ENCODE results near the gene SDHA. TPM values are rescaled to one million over a fixed set of nuclear protein-coding genes. Genes with fewer than 3 reads are reported as not detected.

Gene SDHA
- total RNA-seq, 2 experiments from 2014 or later, result 144 to 150 TPM

DNA sequence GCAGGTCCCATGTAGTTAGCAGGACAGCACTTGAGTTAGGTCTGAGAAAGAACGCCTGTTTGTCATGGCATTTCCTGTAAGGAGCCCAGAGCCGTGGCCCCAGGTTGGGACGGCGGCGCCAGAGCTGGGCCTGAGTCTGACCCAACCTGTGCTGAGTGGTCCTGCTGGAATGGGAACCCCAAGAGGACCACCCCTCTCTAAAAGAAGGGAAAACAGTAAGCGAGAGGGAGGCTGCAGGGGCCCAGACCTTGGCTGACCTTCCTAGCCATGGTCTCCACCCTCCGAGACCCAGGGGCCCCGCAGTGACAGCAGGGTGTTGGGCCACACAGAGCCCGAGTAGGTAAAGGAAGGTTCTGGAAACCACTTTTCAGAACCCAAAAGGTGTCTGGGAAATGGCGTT is 28.6 kb upstream of the SDHA start:
- H3K27me3 Mint-ChIP-seq, result no peaks in the 10 kb centered on the region
- no peaks in the 10 kb centered on the region for H3K9me3 Mint-ChIP-seq
- H3K27ac Mint-ChIP-seq, result no peak overlapping the region
- DNase-seq, result no peak
- CTCF ChIA-PET, result interaction anchor here (1.5 kb wide), 1 partner anchor 242 kb away, joined by 6 read pairs; no protein-coding TSS in a partner anchor
- H3K4me3 Mint-ChIP-seq, result no peak overlapping the region
- H3K36me3 Mint-ChIP-seq (ENCODE audit: low read depth), result no peaks in the 10 kb centered on the region
- H3K4me1 Mint-ChIP-seq, result peaks cover 9% of the 10 kb centered on the region
- POLR2A ChIA-PET, result interaction anchor here (1.5 kb wide), 1 partner anchor 29 kb away, joined by 11 read pairs; the partner anchor contains the start of genes CCDC127 and SDHA

- Mint-ChIP-seq H3K9me3 (no peaks in the 10 kb centered on the region), H3K27ac (no peak overlapping the region), H3K27me3 (no peaks in the 10 kb centered on the region), H3K4me3 (no peak overlapping the region), H3K4me1 (peaks cover 9% of the 10 kb centered on the region), H3K36me3 (ENCODE audit: low read depth) (no peaks in the 10 kb centered on the region)
- ChIA-PET POLR2A (interaction anchor here (1.6 kb wide), 1 partner anchor 81 kb away, joined by 4 read pairs; the partner anchor contains the start of gene PDCD6), CTCF (no interaction called here)
- no peak for DNase-seq
Observed at GRCh38 chr5:189976-190365, 28.1 kb upstream of the SDHA start.

GRCh38 chr5:190366-191035 is 27.6 kb upstream of the SDHA start:
- H3K4me3 Mint-ChIP-seq, result no peak overlapping the region
- no peaks in the 10 kb centered on the region for H3K9me3 Mint-ChIP-seq
- peaks cover 9% of the 10 kb centered on the region for H3K4me1 Mint-ChIP-seq
- no peak overlapping the region for H3K27ac Mint-ChIP-seq
- H3K36me3 Mint-ChIP-seq (ENCODE audit: low read depth), result no peaks in the 10 kb centered on the region
- DNase-seq, result no peak
- ChIA-PET POLR2A (interaction anchor here (1.6 to 1.7 kb wide), 2 partner anchors 28 to 81 kb away, joined by 4 to 7 read pairs; partner anchors contain the start of genes CCDC127, PDCD6 and SDHA), CTCF (interaction anchor here (1.2 kb wide), 1 partner anchor 29 kb away, joined by 4 read pairs; no protein-coding TSS in a partner anchor)
- H3K27me3 Mint-ChIP-seq, result no peaks in the 10 kb centered on the region

- no peak within 1 kb of the TSS for H3K4me3 Mint-ChIP-seq
- no peaks in the 10 kb centered on the region for H3K9me3 Mint-ChIP-seq
- peaks cover 9% of the 10 kb centered on the region for H3K4me1 Mint-ChIP-seq
- no peak for DNase-seq
- CTCF ChIA-PET, result interaction anchor here (1.2 kb wide), 1 partner anchor 28 kb away, joined by 4 read pairs; no protein-coding TSS in a partner anchor
- POLR2A ChIA-PET, result interaction anchor here (1.6 to 1.7 kb wide), 2 partner anchors 27 to 80 kb away, joined by 4 to 7 read pairs; partner anchors contain the start of genes CCDC127, PDCD6 and SDHA
- H3K36me3 Mint-ChIP-seq (ENCODE audit: low read depth), result no peaks in the 10 kb centered on the region
- H3K27ac Mint-ChIP-seq, result no peak within 1 kb of the TSS
- no peaks in the 10 kb centered on the region for H3K27me3 Mint-ChIP-seq
Observed at GRCh38 chr5:191036-191948, 26.8 kb upstream of the SDHA start, which contains the start of gene LRRC14B. TSS of gene LRRC14B (plus strand) at chr5:191495. CDS start at chr5:191539, 44 bp downstream.

GRCh38 chr5:191949-192690 is 26.0 kb upstream of the SDHA start:
- no peaks in the 10 kb centered on the region for H3K9me3 Mint-ChIP-seq
- H3K4me1 Mint-ChIP-seq, result peaks cover 9% of the 10 kb centered on the region
- H3K36me3 Mint-ChIP-seq (ENCODE audit: low read depth), result no peaks in the 10 kb centered on the region
- ChIA-PET POLR2A (interaction anchor here (1.7 kb wide), 1 partner anchor 27 kb away, joined by 7 read pairs; the partner anchor contains the start of genes CCDC127 and SDHA), CTCF (interaction anchor here (1.2 kb wide), 1 partner anchor 27 kb away, joined by 4 read pairs; no protein-coding TSS in a partner anchor)
- H3K27me3 Mint-ChIP-seq, result no peaks in the 10 kb centered on the region
- no peak overlapping the region for H3K27ac Mint-ChIP-seq
- no peak for DNase-seq
- H3K4me3 Mint-ChIP-seq, result no peak overlapping the region

DNA sequence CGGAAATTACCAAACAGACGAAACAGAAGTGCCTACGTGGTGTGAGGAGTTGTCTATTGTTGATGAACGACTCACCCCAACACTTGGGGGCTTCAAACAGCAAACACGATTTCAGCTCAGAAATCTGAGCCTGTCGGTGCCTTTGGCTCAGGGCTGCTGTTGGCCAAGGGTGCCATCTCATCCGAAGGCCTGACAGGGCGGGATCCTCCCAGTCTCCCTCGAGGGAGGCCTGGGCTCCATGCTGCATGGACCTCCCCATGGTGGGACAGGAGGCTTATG is 25.5 kb upstream of the SDHA start:
- peaks cover 9% of the 10 kb centered on the region for H3K4me1 Mint-ChIP-seq

GRCh38 chr5:192970-193831 is 24.9 kb upstream of the SDHA start:
- Mint-ChIP-seq H3K4me1 (peaks cover 9% of the 10 kb centered on the region), H3K36me3 (ENCODE audit: low read depth) (no peaks in the 10 kb centered on the region), H3K4me3 (no peak overlapping the region), H3K27ac (no peak overlapping the region), H3K27me3 (no peaks in the 10 kb centered on the region), H3K9me3 (no peaks in the 10 kb centered on the region)
- CTCF ChIA-PET, result no interaction called here
- POLR2A ChIA-PET, result no interaction called here
- no peak for DNase-seq

More for the DNA sequence above, 25.5 kb upstream of the SDHA start:
- POLR2A ChIA-PET, result no interaction called here
- no peak overlapping the region for H3K4me3 Mint-ChIP-seq
- H3K9me3 Mint-ChIP-seq, result no peaks in the 10 kb centered on the region
- no peak overlapping the region for H3K27ac Mint-ChIP-seq
- DNase-seq, result no peak
- no peaks in the 10 kb centered on the region for H3K36me3 Mint-ChIP-seq (ENCODE audit: low read depth)
- no peaks in the 10 kb centered on the region for H3K27me3 Mint-ChIP-seq
- CTCF ChIA-PET, result no interaction called here

DNA sequence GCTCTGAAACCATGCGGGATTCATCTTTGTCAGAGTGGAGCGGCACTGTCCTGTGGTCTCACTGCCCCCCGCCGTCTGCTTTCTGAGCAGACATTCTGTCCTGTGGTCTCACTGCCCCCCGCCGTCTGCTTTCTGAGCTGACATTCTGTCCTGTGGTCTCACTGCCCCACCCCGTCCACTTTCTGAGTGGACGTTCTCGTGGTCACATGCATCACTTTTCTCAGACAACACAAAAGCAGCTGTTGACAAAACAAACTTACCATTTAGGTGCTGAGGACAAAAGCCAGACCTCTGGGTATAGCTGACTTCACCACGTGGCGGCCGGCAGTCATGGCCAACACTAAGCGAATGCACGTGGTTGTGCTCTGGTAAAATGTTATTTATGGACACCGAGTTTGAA is 24.0 kb upstream of the SDHA start:
- Mint-ChIP-seq H3K4me3 (no peak overlapping the region), H3K4me1 (peaks cover 3% of the 10 kb centered on the region), H3K36me3 (ENCODE audit: low read depth) (no peaks in the 10 kb centered on the region), H3K27ac (no peak overlapping the region), H3K27me3 (no peaks in the 10 kb centered on the region), H3K9me3 (no peaks in the 10 kb centered on the region)
- no peak for DNase-seq
- ChIA-PET POLR2A (no interaction called here), CTCF (interaction anchor here (1.2 kb wide), 1 partner anchor 11 kb away, joined by 3 read pairs; no protein-coding TSS in a partner anchor)

DNA sequence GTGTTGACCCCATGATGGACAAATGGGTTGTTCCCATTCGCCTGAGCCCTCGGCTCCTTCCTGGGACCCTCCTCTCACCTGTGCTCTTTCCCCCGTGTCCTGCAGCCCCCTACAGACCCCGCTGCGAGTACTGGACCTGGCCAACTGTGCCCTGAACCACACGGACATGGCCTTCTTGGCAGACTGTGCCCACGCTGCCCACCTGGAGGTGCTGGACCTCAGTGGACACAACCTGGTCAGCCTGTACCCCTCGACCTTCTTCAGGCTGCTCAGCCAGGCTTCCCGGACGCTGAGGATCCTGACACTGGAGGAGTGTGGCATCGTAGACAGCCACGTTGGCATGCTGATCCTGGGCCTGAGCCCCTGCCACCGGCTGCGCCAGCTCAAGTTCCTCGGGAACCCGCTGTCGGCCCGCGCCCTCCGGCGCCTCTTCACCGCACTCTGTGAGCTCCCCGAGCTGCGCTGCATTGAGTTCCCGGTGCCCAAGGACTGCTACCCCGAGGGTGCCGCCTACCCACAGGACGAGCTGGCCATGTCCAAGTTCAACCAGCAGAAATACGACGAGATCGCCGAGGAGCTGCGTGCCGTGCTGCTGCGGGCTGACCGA is 23.4 kb upstream of the SDHA start:
- Mint-ChIP-seq H3K9me3 (no peaks in the 10 kb centered on the region), H3K27ac (no peak overlapping the region), H3K4me3 (no peak overlapping the region), H3K4me1 (peaks cover 3% of the 10 kb centered on the region), H3K36me3 (ENCODE audit: low read depth) (no peaks in the 10 kb centered on the region), H3K27me3 (no peaks in the 10 kb centered on the region)
- no peak for DNase-seq
- ChIA-PET POLR2A (no interaction called here), CTCF (interaction anchor here (1.2 kb wide), 1 partner anchor 11 kb away, joined by 3 read pairs; no protein-coding TSS in a partner anchor)

- ChIA-PET CTCF (no interaction called here), POLR2A (no interaction called here)
- no peaks in the 10 kb centered on the region for H3K36me3 Mint-ChIP-seq (ENCODE audit: low read depth)
- no peaks in the 10 kb centered on the region for H3K9me3 Mint-ChIP-seq
- no peak for DNase-seq
- no peaks in the 10 kb centered on the region for H3K27me3 Mint-ChIP-seq
- H3K4me3 Mint-ChIP-seq, result no peak overlapping the region
- no peak overlapping the region for H3K27ac Mint-ChIP-seq
- no peaks in the 10 kb centered on the region for H3K4me1 Mint-ChIP-seq
Observed at GRCh38 chr5:195401-196160, 22.5 kb upstream of the SDHA start.

- Mint-ChIP-seq H3K4me3 (no peak overlapping the region), H3K27ac (no peak overlapping the region), H3K36me3 (ENCODE audit: low read depth) (no peaks in the 10 kb centered on the region), H3K27me3 (no peaks in the 10 kb centered on the region), H3K4me1 (no peaks in the 10 kb centered on the region), H3K9me3 (no peaks in the 10 kb centered on the region)
- CTCF ChIA-PET, result no interaction called here
- DNase-seq, result no peak
- POLR2A ChIA-PET, result no interaction called here
Observed at GRCh38 chr5:196350-196749, 21.8 kb upstream of the SDHA start.
